Lower leg skin (tissue), 3 donors: ENCODE measurements around the gene ABR.

Experiments used
- POLR2A ChIP-seq, 2 donors: fragments of 450-650 bp; IDR thresholded peaks; one replicate each; pipeline ENCODE4 v1.6.1; 2016 to 2017; ENCODE audit warnings: antibody characterized with exemption in 2 of 2, mild to moderate bottlenecking in 1 of 2, moderate library complexity in 1 of 2
- TF ChIP-seq, protein P1 (sequence below), 3 donors: fragments of 450-650 bp; IDR thresholded peaks; one replicate each; pipeline ENCODE4 v1.5.1; 2016; ENCODE audit warnings: antibody characterized with exemption in 3 of 3, mild to moderate bottlenecking in 3 of 3, moderate library complexity in 2 of 3

DNA sequence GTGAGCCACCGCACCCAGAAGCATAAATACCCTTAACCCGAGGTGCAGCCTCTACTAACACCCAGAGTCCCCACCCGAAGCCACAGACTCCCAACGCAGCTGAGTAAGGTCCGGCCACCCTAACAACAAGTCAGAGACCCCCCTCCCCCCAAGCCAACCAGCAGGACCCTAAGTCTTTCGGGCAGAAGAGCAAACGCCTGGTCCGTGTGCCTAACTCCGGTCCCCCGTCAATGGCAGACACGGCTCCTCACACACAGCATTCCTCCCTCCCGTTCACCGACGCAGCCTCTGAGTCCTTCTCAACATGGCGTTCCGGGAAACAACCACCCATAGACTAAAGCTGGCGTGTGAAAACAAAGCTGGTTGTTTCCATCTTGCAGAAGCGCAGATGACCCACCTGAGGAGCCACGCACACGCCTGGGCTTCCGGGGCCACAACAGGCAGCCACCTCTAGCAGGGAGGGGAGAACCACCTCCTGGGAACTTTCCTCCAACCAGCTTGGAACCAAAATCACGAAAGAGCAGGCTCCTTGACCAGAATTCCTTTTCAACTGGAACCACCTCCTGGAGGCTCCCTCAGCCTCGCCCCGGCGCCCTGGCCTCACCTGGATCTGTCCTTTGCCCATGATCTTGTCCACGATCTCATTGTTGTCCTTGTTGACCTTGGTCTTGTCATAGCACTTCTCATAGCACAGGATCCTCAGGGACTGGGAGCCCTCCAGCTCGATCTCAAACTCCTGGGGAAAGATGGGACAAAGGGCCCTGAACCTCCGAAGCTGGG is 130.1 kb downstream of the ABR start:
- TF ChIP-seq, protein P1, sequence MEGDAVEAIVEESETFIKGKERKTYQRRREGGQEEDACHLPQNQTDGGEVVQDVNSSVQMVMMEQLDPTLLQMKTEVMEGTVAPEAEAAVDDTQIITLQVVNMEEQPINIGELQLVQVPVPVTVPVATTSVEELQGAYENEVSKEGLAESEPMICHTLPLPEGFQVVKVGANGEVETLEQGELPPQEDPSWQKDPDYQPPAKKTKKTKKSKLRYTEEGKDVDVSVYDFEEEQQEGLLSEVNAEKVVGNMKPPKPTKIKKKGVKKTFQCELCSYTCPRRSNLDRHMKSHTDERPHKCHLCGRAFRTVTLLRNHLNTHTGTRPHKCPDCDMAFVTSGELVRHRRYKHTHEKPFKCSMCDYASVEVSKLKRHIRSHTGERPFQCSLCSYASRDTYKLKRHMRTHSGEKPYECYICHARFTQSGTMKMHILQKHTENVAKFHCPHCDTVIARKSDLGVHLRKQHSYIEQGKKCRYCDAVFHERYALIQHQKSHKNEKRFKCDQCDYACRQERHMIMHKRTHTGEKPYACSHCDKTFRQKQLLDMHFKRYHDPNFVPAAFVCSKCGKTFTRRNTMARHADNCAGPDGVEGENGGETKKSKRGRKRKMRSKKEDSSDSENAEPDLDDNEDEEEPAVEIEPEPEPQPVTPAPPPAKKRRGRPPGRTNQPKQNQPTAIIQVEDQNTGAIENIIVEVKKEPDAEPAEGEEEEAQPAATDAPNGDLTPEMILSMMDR (IDR thresholded peaks at IDR 0.05): no peak
- TF ChIP-seq POLR2A (IDR thresholded peaks at IDR 0.05): no peak
